Limb (tissue), 2 donors: ENCODE data around the gene TAT.
"Not testable (repeated sequence)": the region's sequence is repeated elsewhere in the genome, so short reads cannot be mapped to it uniquely, and the experiment has no call there.

Source experiments
- DNase-seq, 2 donors: peaks; one replicate each; pipeline ENCODE4 v3.0.0-alpha.2; 2016; ENCODE audit errors: extremely low spot score in 2 of 2

TAT gene

GRCh38 chr16:71584543-71585317 is 7.8 kb upstream of the TAT start:
- DNase-seq: no peak

- not testable (repeated sequence) for DNase-seq
These were observed 5.6 kb upstream of the TAT start for GRCh38 chr16:71582553-71582848.

- DNase-seq: no peak
These were observed 2.2 kb downstream of the TAT start for GRCh38 chr16:71574702-71575101.

- DNase-seq: no peak
These were observed 3.4 kb downstream of the TAT start for GRCh38 chr16:71573387-71574094.

- no peak for DNase-seq
These were observed 4.3 kb downstream of the TAT start for GRCh38 chr16:71572497-71573116.

- DNase-seq: no peak
These were observed 6.7 kb downstream of the TAT start for GRCh38 chr16:71570144-71570543.

- DNase-seq: no peak
These were observed 7.3 kb downstream of the TAT start for GRCh38 chr16:71569621-71570020.

- no peak for DNase-seq
These were observed 8.3 kb downstream of the TAT start for GRCh38 chr16:71568551-71568950.

- DNase-seq: no peak
These were observed 9.0 kb downstream of the TAT start for GRCh38 chr16:71567931-71568330.

GRCh38 chr16:71565812-71566700 is 10.8 kb downstream of the TAT start:
- DNase-seq: no peak

- DNase-seq: no peak
These were observed 12.4 kb downstream of the TAT start for GRCh38 chr16:71564335-71564967.

- no peak for DNase-seq
These were observed 14.3 kb downstream of the TAT start for GRCh38 chr16:71562552-71562951.

GRCh38 chr16:71561886-71562285 is 15.0 kb downstream of the TAT start:
- DNase-seq: not testable (repeated sequence)

- DNase-seq: no peak
These were observed 17.0 kb downstream of the TAT start for GRCh38 chr16:71559855-71560254.

- no peak for DNase-seq
These were observed 18.8 kb downstream of the TAT start for GRCh38 chr16:71557954-71558582.

- DNase-seq: no peak
These were observed 19.6 kb downstream of the TAT start for GRCh38 chr16:71557299-71557698.

- no peak for DNase-seq
These were observed 21.5 kb downstream of the TAT start for GRCh38 chr16:71555230-71555891.

GRCh38 chr16:71552698-71553503 is 24.0 kb downstream of the TAT start:
- no peak for DNase-seq

- no peak for DNase-seq
These were observed 29.7 kb downstream of the TAT start for GRCh38 chr16:71547168-71547567.
